A549 (cell line): ENCODE results near the gene DBF4B. TPM values are rescaled to one million over a fixed set of nuclear protein-coding genes. Genes with fewer than 3 reads are reported as not detected.

Experiments used
- ATAC-seq, 2 experiments: fragments of 200-7000 bp in 1 of 2; fragments of >200 bp in 1 of 2; cut with Nextera tagmentation in 1 of 2; cut with Tn5 transposase in 1 of 2; 3 replicates each; pipeline versions ENCODE4 v1.8.0 to v1.9.1; 2018 to 2020; ENCODE audit warnings: mild to moderate bottlenecking in 1 of 2, moderate library complexity in 1 of 2
- CTCF ChIA-PET: fragments of 300-600 bp; sonication (Branson Sonifier 250); formaldehyde crosslinking; extraction: SDS; loops from one replicate; lab custom pipeline; 2021; ENCODE audit warnings: antibody characterized with exemption, inconsistent platforms; lab: Yijun Ruan, JAX
- POLR2A ChIA-PET: fragments of 350-600 bp; formaldehyde crosslinking; extraction: SDS; loops from one replicate; lab custom pipeline; 2021; ENCODE audit warnings: antibody characterized with exemption, inconsistent platforms; lab: Yijun Ruan, JAX
- DNase-seq, 2 experiments: peaks; one replicate each; pipeline versions ENCODE4 v3.0.0 to v3.0.0-alpha.2; 2011 to 2016; ENCODE audit warnings: low read depth in 1 of 2, low spot score in 1 of 2
- FAIRE-seq: peaks from 2 replicates; lab custom pipeline; 2011; peaks lifted over from hg19 to GRCh38; lab: Jason Lieb, UNC
- H3K27ac ChIP-seq, 2 experiments: fragments of >200 bp; sonication (Bioruptor Twin); formaldehyde crosslinking; 3 replicates each; pipeline ENCODE4 v1.5.1; 2016 to 2017
- H3K4me1 ChIP-seq: fragments of >200 bp; sonication (Bioruptor Twin); formaldehyde crosslinking; 3 replicates; pipeline ENCODE4 v1.6.1; 2016
- H3K4me2 ChIP-seq: fragments of >200 bp; sonication (Bioruptor Twin); formaldehyde crosslinking; 3 replicates; pipeline ENCODE4 v1.6.1; 2016
- H3K4me3 ChIP-seq: fragments of >200 bp; sonication (Bioruptor Twin); formaldehyde crosslinking; 3 replicates; pipeline ENCODE4 v1.5.1; 2016
- H3K9me3 ChIP-seq: fragments of >200 bp; sonication (Bioruptor Twin); formaldehyde crosslinking; 3 replicates; pipeline ENCODE4 v1.6.1; 2016
- CEBPB ChIP-seq, 2 experiments: fragments of >200 bp in 1 of 2; sonication (Bioruptor Twin) in 1 of 2; formaldehyde crosslinking in 1 of 2; IDR thresholded peaks; 2 replicates each; pipeline ENCODE4 v1.6.1; 2012 to 2016
- CHD4 ChIP-seq: fragments of 200-600 bp; sonication (generic); IDR thresholded peaks from 2 replicates; pipeline ENCODE4 v1.6.1; 2016; ENCODE audit warnings: antibody characterized with exemption, mild to moderate bottlenecking, borderline replicate concordance
- EP300 ChIP-seq, 2 experiments: fragments of >200 bp; sonication (Bioruptor Twin); formaldehyde crosslinking; IDR thresholded peaks; 2 replicates in 1 of 2; 3 replicates in 1 of 2; pipeline ENCODE4 v1.6.1; 2016 to 2017
- FOSB ChIP-seq: fragments of 250-450 bp; sonication (Bioruptor Pico); IDR thresholded peaks from 2 replicates; pipeline ENCODE4 v1.5.0; 2020; ENCODE audit warnings: mild to moderate bottlenecking, moderate library complexity
- FOXS1 ChIP-seq: fragments of 250-450 bp; sonication (Bioruptor Pico); IDR thresholded peaks from 2 replicates; pipeline ENCODE4 v1.5.0; 2020; ENCODE audit warnings: mild to moderate bottlenecking, moderate library complexity
- MAFK ChIP-seq: fragments of 450-650 bp; IDR thresholded peaks from 2 replicates; pipeline ENCODE4 v1.6.1; 2014; ENCODE audit not compliant: partially characterized antibody
- NPAS2 ChIP-seq: fragments of 250-450 bp; sonication (Bioruptor Pico); IDR thresholded peaks from 2 replicates; pipeline ENCODE4 v1.8.0; 2022; ENCODE audit warnings: mild to moderate bottlenecking, moderate library complexity, borderline replicate concordance
- RNF2 ChIP-seq: fragments of 200-600 bp; sonication (generic); IDR thresholded peaks from 2 replicates; pipeline ENCODE4 v1.6.1; 2016; ENCODE audit warnings: low read depth, mild to moderate bottlenecking, antibody characterized with exemption, moderate library complexity, borderline replicate concordance
- SMC3 ChIP-seq: fragments of >200 bp; sonication (Bioruptor Twin); formaldehyde crosslinking; IDR thresholded peaks from 3 replicates; pipeline ENCODE4 v1.6.1; 2018; ENCODE audit warnings: inconsistent platforms
- WGBS: methylation state at CpG from one replicate; pipeline ENCODE4 v1.1.6; 2017; ENCODE audit errors: missing lambda C conversion rate; 5-methylcytosine and 5-hydroxymethylcytosine counted together
- polyA plus RNA-seq, 4 experiments: library from polyadenylated mRNA; depleted of rRNA in 3 of 4; stranded (reverse); fragments of >200 nt; fragmentation: RNase III in 1 of 4; extraction: RNeasy Plus Mini Kit Qiagen cat#74134 plus additional on column Dnase treatment in 1 of 4; gene quantifications; 2 replicates in 3 of 4; 3 replicates in 1 of 4; pipeline ENCODE4 v1.2.3, GENCODE V29; 2011 to 2017
- TF ChIP-seq, protein P1 (sequence below): fragments of 450-650 bp; IDR thresholded peaks from 2 replicates; pipeline ENCODE4 v1.6.1; 2014; ENCODE audit warnings: antibody characterized with exemption
- TF ChIP-seq, protein P2 (sequence below): fragments of 200-600 bp; sonication (generic); IDR thresholded peaks from 2 replicates; pipeline ENCODE4 v1.6.1; 2016; ENCODE audit warnings: antibody characterized with exemption, mild to moderate bottlenecking, moderate library complexity

Gene DBF4B
- polyA plus RNA-seq, 2 of the 4 experiments (the other 2 are of a cell fraction) = 16.9 to 32.3 TPM

DNA sequence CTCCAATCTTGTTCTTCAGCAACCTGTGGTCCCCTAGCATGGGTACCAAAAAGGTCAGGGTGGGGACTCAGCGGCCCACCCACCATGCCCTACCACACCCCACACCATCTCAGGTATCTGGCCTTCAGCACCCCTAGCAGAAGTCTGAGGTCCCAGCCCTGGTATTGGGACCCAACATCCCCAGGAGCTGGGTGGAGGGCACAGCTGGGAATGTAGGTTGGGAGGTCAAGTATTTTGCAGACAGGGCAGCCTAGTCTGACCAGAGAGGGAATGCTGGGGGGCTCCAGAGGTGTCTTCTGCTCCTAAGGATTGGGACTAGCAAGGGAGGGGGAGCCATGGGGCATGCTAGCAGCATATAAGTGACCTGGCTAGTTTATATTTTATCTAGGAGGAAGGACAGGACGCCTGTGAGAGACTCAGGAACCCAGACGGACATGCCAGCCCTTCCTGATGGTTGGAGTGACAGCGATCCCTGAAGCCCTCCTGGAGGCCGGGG is 49.5 kb downstream of the DBF4B start:
- ChIA-PET POLR2A (no interaction called here), CTCF (interaction anchor here (1.0 to 5.4 kb wide), 5 partner anchors 16 to 120 kb away, joined by 3 to 27 read pairs (median 15); no protein-coding TSS in a partner anchor)
- Histone ChIP-seq H3K4me3 (peak overlapping the region; percentile 64; the same call in 1 of the 3 replicates), H3K4me1 (peaks cover 10% of the 10 kb centered on the region; the same call in 1 of the 3 replicates), H3K4me2 (peak overlapping the region; percentile 100; the same call in 1 of the 3 replicates), H3K9me3 (no peaks in the 10 kb centered on the region), H3K27ac (no peak overlapping the region)
- DNase-seq = no peak
- peak; percentile 4 to 12; a peak in 5 of 6 replicates for ATAC-seq
- WGBS = 76% methylated on average over 5 of the region's 5 CpGs
- FAIRE-seq = no peak
- TF ChIP-seq, protein P1, sequence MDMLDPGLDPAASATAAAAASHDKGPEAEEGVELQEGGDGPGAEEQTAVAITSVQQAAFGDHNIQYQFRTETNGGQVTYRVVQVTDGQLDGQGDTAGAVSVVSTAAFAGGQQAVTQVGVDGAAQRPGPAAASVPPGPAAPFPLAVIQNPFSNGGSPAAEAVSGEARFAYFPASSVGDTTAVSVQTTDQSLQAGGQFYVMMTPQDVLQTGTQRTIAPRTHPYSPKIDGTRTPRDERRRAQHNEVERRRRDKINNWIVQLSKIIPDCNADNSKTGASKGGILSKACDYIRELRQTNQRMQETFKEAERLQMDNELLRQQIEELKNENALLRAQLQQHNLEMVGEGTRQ = no peak
- TF ChIP-seq CHD4 = no peak
- TF ChIP-seq FOXS1 (CRISPR knock-in tag) = no peak
- no peak for TF ChIP-seq CEBPB (IDR thresholded peaks at IDR 0.05)

DNA sequence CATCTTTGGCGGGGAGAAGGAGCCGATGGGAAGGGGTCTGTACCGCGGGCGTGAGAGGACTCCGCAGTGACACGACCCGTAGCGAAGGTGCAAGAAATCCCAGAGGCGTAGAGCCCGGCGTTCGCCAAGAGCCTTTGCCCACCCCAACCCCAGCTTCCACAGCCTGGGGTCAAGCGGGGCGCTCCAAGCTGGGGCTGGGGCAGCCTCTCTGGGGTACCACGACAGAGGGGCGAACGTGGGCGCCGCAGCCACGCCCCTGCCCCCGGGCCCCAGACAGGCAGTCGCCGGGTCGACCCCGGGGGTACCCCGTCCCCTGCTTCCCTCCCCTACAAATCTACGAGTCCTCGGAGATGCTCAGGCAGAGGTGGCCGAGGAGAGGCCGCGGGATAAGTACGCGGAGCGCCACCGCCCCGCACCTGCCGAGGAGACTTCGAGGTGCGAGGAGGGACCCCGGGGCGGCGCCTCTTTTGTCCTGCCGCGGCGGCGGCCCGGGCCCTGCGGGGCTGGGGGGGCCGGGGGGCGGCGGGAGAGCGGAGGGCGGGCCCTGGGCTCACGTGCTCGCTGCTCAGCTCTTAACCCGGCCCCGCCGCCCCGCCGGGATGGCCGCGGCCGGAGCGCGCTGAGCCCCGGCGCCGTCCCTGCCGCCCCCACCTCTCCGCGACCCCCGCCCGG is 50.1 kb downstream of the DBF4B start, which contains the start of gene ADAM11:
TSS of gene ADAM11 (plus strand) at position 575 of the 672 bp plus-strand sequence. CDS start 212 bp downstream, outside the sequence.
- DNase-seq (peak in 1 of 2 experiments; percentile 74), FAIRE-seq (no peak), ATAC-seq (peak; percentile 39 to 58)
- no peaks in the 10 kb centered on the region for H3K9me3 ChIP-seq
- TF ChIP-seq RNF2 (0 out of 2 replicates have a peak, but pooled peaks have one; percentile 47), FOSB (CRISPR knock-in tag) (no peak)
- H3K4me3 ChIP-seq = peak within 1 kb of the TSS; percentile 64
- peak within 1 kb of the TSS; percentile 62 to 89; a peak in 5 of 6 replicates for H3K27ac ChIP-seq
- CTCF ChIA-PET = interaction anchor here (1.2 to 5.4 kb wide), 4 partner anchors 16 to 119 kb away, joined by 5 to 27 read pairs (median 16); no protein-coding TSS in a partner anchor
- H3K4me1 ChIP-seq = peaks cover 10% of the 10 kb centered on the region; the same call in 1 of the 3 replicates
- POLR2A ChIA-PET = no interaction called here
- peak within 1 kb of the TSS; percentile 100 for H3K4me2 ChIP-seq
- 55% methylated on average over 26 of the region's 74 CpGs for WGBS

DNA sequence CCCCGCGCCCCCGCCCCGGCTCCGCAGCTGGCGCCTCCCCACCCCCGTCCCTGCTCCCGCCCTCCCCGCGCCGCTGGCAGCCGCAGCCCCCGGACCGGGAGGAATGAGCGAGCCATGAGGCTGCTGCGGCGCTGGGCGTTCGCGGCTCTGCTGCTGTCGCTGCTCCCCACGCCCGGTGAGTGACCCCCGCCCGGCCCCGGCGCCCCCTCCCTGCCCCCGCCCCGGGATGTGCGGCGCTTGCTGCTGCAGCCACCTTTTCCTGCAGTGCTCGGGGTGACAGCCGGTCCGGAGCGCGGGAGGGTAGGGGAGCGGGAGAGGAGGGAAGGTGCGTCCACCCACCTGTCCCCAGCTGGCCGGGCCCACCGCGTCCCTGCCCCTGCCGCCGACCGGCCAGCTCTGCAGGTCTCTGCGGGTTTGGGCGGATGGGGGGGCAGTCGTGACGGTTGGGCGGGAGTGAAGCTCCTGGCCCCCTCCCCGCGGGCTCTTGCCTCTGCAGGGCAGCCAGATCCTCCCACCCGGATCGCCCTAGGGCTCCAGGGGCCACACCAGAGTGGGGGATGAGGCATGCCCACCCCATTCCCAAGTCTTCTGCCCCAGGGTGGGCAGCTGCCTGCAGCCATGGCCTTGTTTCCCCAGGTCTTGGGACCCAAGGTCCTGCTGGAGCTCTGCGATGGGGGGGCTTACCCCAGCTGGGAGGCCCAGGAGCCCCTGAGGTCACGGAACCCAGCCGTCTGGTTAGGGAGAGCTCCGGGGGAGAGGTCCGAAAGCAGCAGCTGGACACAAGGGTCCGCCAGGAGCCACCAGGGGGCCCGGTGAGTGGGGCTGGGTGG is 50.8 kb downstream of the DBF4B start:
- H3K4me2 ChIP-seq = peak overlapping the region; percentile 100
- WGBS = 77% methylated on average over 8 of the region's 60 CpGs
- TF ChIP-seq EP300 (IDR thresholded peaks at IDR 0.05) (no peak), NPAS2 (CRISPR knock-in tag) (no peak), FOXS1 (CRISPR knock-in tag) (no peak), MAFK (no peak), SMC3 (no peak), RNF2 (no peak)
- peak; percentile 13 to 23; a peak in 5 of 6 replicates for ATAC-seq
- H3K4me1 ChIP-seq = peaks cover 10% of the 10 kb centered on the region; the same call in 1 of the 3 replicates
- POLR2A ChIA-PET = interaction anchor here (0.6 kb wide), 1 partner anchor 133 kb away, joined by 3 read pairs; no protein-coding TSS in a partner anchor
- FAIRE-seq = no peak
- peak overlapping the region; percentile 64 for H3K4me3 ChIP-seq
- no peaks in the 10 kb centered on the region for H3K9me3 ChIP-seq
- CTCF ChIA-PET = interaction anchor here (0.7 to 5.4 kb wide), 6 partner anchors 16 to 120 kb away, joined by 3 to 27 read pairs (median 11); no protein-coding TSS in a partner anchor
- DNase-seq = no peak
- H3K27ac ChIP-seq = peak overlapping the region; percentile 62 to 89; a peak in 5 of 6 replicates

DNA sequence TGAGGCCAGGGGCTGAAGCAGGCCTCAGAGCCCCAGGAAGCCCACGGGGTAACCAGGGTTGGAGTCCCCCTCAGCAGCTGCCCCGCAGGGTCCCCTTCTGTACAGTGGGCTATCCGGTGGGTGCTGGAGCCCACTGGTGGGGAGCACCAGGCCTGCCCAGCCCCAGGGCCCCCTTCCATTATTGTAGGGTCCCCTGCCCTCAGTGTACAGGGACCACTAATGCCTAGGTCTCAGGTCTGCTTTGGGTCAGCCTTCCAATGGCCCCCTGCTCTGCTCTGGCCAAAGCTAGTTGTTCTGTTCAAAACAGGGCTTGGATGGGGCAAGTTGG is 51.4 kb downstream of the DBF4B start:
- FAIRE-seq = no peak
- CTCF ChIA-PET = interaction anchor here (0.7 to 5.4 kb wide), 6 partner anchors 15 to 119 kb away, joined by 3 to 27 read pairs (median 11); no protein-coding TSS in a partner anchor

More for the DNA sequence above, 51.4 kb downstream of the DBF4B start:
- TF ChIP-seq, protein P2, sequence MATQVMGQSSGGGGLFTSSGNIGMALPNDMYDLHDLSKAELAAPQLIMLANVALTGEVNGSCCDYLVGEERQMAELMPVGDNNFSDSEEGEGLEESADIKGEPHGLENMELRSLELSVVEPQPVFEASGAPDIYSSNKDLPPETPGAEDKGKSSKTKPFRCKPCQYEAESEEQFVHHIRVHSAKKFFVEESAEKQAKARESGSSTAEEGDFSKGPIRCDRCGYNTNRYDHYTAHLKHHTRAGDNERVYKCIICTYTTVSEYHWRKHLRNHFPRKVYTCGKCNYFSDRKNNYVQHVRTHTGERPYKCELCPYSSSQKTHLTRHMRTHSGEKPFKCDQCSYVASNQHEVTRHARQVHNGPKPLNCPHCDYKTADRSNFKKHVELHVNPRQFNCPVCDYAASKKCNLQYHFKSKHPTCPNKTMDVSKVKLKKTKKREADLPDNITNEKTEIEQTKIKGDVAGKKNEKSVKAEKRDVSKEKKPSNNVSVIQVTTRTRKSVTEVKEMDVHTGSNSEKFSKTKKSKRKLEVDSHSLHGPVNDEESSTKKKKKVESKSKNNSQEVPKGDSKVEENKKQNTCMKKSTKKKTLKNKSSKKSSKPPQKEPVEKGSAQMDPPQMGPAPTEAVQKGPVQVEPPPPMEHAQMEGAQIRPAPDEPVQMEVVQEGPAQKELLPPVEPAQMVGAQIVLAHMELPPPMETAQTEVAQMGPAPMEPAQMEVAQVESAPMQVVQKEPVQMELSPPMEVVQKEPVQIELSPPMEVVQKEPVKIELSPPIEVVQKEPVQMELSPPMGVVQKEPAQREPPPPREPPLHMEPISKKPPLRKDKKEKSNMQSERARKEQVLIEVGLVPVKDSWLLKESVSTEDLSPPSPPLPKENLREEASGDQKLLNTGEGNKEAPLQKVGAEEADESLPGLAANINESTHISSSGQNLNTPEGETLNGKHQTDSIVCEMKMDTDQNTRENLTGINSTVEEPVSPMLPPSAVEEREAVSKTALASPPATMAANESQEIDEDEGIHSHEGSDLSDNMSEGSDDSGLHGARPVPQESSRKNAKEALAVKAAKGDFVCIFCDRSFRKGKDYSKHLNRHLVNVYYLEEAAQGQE = no peak
- no peaks in the 10 kb centered on the region for H3K9me3 ChIP-seq
- POLR2A ChIA-PET = interaction anchor here (0.6 kb wide), 1 partner anchor 133 kb away, joined by 3 read pairs; no protein-coding TSS in a partner anchor
- 69% methylated on average over 3 of the region's 3 CpGs for WGBS
- no peak for DNase-seq
- H3K4me3 ChIP-seq = no peak overlapping the region; the same call in 2 of the 3 replicates
- peak overlapping the region; percentile 100; the same call in 1 of the 3 replicates for H3K4me2 ChIP-seq
- ATAC-seq = peak in 1 of 2 experiments; percentile 2; a peak in 2 of 6 replicates
- H3K27ac ChIP-seq = peak overlapping the region in 1 of 2 experiments; percentile 89; a peak in 3 of 6 replicates
- H3K4me1 ChIP-seq = peaks cover 10% of the 10 kb centered on the region; the same call in 1 of the 3 replicates
